Muscle layer of duodenum (tissue), 2 donors: ENCODE measurements around the gene MBTD1.
A peak's percentile ranks its signal among the peaks of the same experiment; 100 is the strongest.

Source experiments
- H3K27ac ChIP-seq: one replicate; pipeline ENCODE4 v1.7.0; 2013; ENCODE audit warnings: mild to moderate bottlenecking, low read length
- H3K27me3 ChIP-seq: one replicate; pipeline ENCODE4 v1.7.0; 2013; ENCODE audit warnings: low read depth, mild to moderate bottlenecking, control low read depth, low read length
- H3K36me3 ChIP-seq, 2 donors: one replicate each; pipeline ENCODE4 v1.7.0; 2013; ENCODE audit warnings: low read length in 2 of 2, control low read depth in 1 of 2, mild to moderate bottlenecking in 1 of 2; ENCODE audit not compliant: insufficient read depth in 2 of 2, control insufficient read depth in 1 of 2
- H3K4me1 ChIP-seq, 2 donors: one replicate each; pipeline ENCODE4 v1.7.0; 2013; ENCODE audit warnings: low read length in 2 of 2, mild to moderate bottlenecking in 2 of 2, control low read depth in 1 of 2, moderate library complexity in 1 of 2; ENCODE audit not compliant: insufficient read depth in 2 of 2, control insufficient read depth in 1 of 2
- H3K4me3 ChIP-seq, 2 donors: one replicate each; pipeline ENCODE4 v1.7.0; 2013; ENCODE audit warnings: low read length in 2 of 2, low read depth in 1 of 2, mild to moderate bottlenecking in 1 of 2
- H3K9me3 ChIP-seq, 2 donors: one replicate each; pipeline ENCODE4 v1.7.0; 2013; ENCODE audit warnings: low read length in 2 of 2, control low read depth in 1 of 2, mild to moderate bottlenecking in 1 of 2; ENCODE audit not compliant: control insufficient read depth in 1 of 2
- donor health status: healthy.

The MBTD1 gene

GRCh38 chr17:51164911-51165679 lies 94.8 kb downstream of the MBTD1 start:
- Histone ChIP-seq H3K9me3 (no peaks in the 10 kb centered on the region), H3K27ac (peak overlapping the region; percentile 97), H3K4me3 (peak overlapping the region; percentile 79 to 82), H3K27me3 (no peaks in the 10 kb centered on the region), H3K4me1 (peaks cover 0 to 7% of the 10 kb centered on the region in 2 donors), H3K36me3 (peaks cover 27 to 37% of the 10 kb centered on the region in 2 donors)

- no peak overlapping the region for H3K4me3 ChIP-seq
- no peaks in the 10 kb centered on the region for H3K9me3 ChIP-seq
- no peaks in the 10 kb centered on the region for H3K27me3 ChIP-seq
- H3K36me3 ChIP-seq = peaks cover 19 to 32% of the 10 kb centered on the region in 2 donors
- no peak overlapping the region for H3K27ac ChIP-seq
- H3K4me1 ChIP-seq = peaks cover 0 to 7% of the 10 kb centered on the region in 2 donors
Measured at GRCh38 chr17:51161541-51161940, 98.3 kb downstream of the MBTD1 start.

- peaks cover under 1% of the 10 kb centered on the region in 2 donors for H3K4me1 ChIP-seq
- peaks cover 19 to 32% of the 10 kb centered on the region in 2 donors for H3K36me3 ChIP-seq
- no peaks in the 10 kb centered on the region for H3K27me3 ChIP-seq
- no peak overlapping the region for H3K27ac ChIP-seq
- H3K4me3 ChIP-seq = no peak overlapping the region
- H3K9me3 ChIP-seq = no peaks in the 10 kb centered on the region
Measured at GRCh38 chr17:51159604-51160003, 100.2 kb downstream of the MBTD1 start.

GRCh38 chr17:51155416-51155815 lies 104.4 kb downstream of the MBTD1 start:
- Histone ChIP-seq H3K27me3 (no peaks in the 10 kb centered on the region), H3K36me3 (peaks cover 3 to 13% of the 10 kb centered on the region in 2 donors), H3K4me1 (peaks cover 7 to 8% of the 10 kb centered on the region in 2 donors), H3K27ac (no peak overlapping the region), H3K4me3 (no peak overlapping the region), H3K9me3 (no peaks in the 10 kb centered on the region)

- Histone ChIP-seq H3K9me3 (no peaks in the 10 kb centered on the region), H3K36me3 (peaks cover 3 to 6% of the 10 kb centered on the region in 2 donors), H3K27me3 (no peaks in the 10 kb centered on the region), H3K27ac (peak overlapping the region; percentile 89), H3K4me3 (peak overlapping the region; percentile 93 to 95), H3K4me1 (peaks cover 7 to 8% of the 10 kb centered on the region in 2 donors)
Measured at GRCh38 chr17:51154176-51154575, 105.7 kb downstream of the MBTD1 start.

- peaks cover 7 to 8% of the 10 kb centered on the region in 2 donors for H3K4me1 ChIP-seq
- peaks cover 3 to 6% of the 10 kb centered on the region in 2 donors for H3K36me3 ChIP-seq
- peak within 1 kb of the TSS; percentile 89 for H3K27ac ChIP-seq
- H3K4me3 ChIP-seq = peak within 1 kb of the TSS; percentile 93 to 95
- H3K27me3 ChIP-seq = no peaks in the 10 kb centered on the region
- no peaks in the 10 kb centered on the region for H3K9me3 ChIP-seq
Measured at GRCh38 chr17:51153210-51154072, 106.4 kb downstream of the MBTD1 start, which contains the start of gene NME1. Gene NME1, plus strand, starts transcription at chr17:51153559. Its CDS starts 2,096 bp downstream, at chr17:51155655.

GRCh38 chr17:51152766-51153209 lies 107.1 kb downstream of the MBTD1 start:
- Histone ChIP-seq H3K36me3 (peaks cover 3 to 6% of the 10 kb centered on the region in 2 donors), H3K9me3 (no peaks in the 10 kb centered on the region), H3K27me3 (no peaks in the 10 kb centered on the region), H3K27ac (peak overlapping the region; percentile 89), H3K4me1 (peaks cover 7 to 8% of the 10 kb centered on the region in 2 donors), H3K4me3 (peak overlapping the region; percentile 93 to 95)

GRCh38 chr17:51150932-51151331 lies 108.9 kb downstream of the MBTD1 start:
- Histone ChIP-seq H3K27me3 (no peaks in the 10 kb centered on the region), H3K36me3 (peaks cover 0 to 6% of the 10 kb centered on the region in 2 donors), H3K9me3 (no peaks in the 10 kb centered on the region), H3K4me3 (no peak overlapping the region), H3K27ac (no peak overlapping the region), H3K4me1 (peaks cover 7 to 8% of the 10 kb centered on the region in 2 donors)

- no peaks in the 10 kb centered on the region for H3K9me3 ChIP-seq
- H3K4me1 ChIP-seq = peaks cover 3% of the 10 kb centered on the region in 2 donors
- peaks cover 0 to 6% of the 10 kb centered on the region in 2 donors for H3K36me3 ChIP-seq
- H3K27ac ChIP-seq = no peak overlapping the region
- no peaks in the 10 kb centered on the region for H3K27me3 ChIP-seq
- H3K4me3 ChIP-seq = no peak overlapping the region
Measured at GRCh38 chr17:51149163-51149562, 110.7 kb downstream of the MBTD1 start.

GRCh38 chr17:51147650-51148049 lies 112.2 kb downstream of the MBTD1 start:
- no peaks in the 10 kb centered on the region for H3K4me1 ChIP-seq
- H3K36me3 ChIP-seq = peaks cover 0 to 1% of the 10 kb centered on the region in 2 donors
- no peak overlapping the region for H3K27ac ChIP-seq
- H3K4me3 ChIP-seq = no peak overlapping the region
- H3K27me3 ChIP-seq = no peaks in the 10 kb centered on the region
- H3K9me3 ChIP-seq = no peaks in the 10 kb centered on the region
